GM23338 (cell line): ENCODE measurements around the gene SOX11. TPM values are rescaled to one million over a fixed set of nuclear protein-coding genes. Genes with fewer than 3 reads are reported as not detected.

Experiments
- ATAC-seq: fragments of 200-7000 bp; cut with Tn5 transposase; 3 replicates; pipeline ENCODE4 v1.9.1; 2020
- DNase-seq: peaks from one replicate; pipeline ENCODE4 v3.0.0-alpha.2; 2015; ENCODE audit warnings: low spot score
- H2AFZ ChIP-seq: fragments of 200-600 bp; sonication (generic); 2 replicates; pipeline ENCODE4 v1.8.0; 2016; ENCODE audit warnings: antibody characterized with exemption, mild to moderate bottlenecking, moderate library complexity
- H3F3A ChIP-seq: fragments of 200-600 bp; sonication (generic); replicated peaks from 2 replicates; pipeline ENCODE4 v1.8.0; 2017; ENCODE audit warnings: antibody characterized with exemption, mixed run types, low read depth
- H3K27ac ChIP-seq: fragments of 200-600 bp; sonication (generic); 2 replicates; pipeline ENCODE4 v1.6.1; 2016; ENCODE audit warnings: low read depth
- H3K27me3 ChIP-seq: fragments of 200-600 bp; sonication (generic); 2 replicates; pipeline ENCODE4 v1.8.0; 2016; ENCODE audit warnings: mild to moderate bottlenecking, mixed run types, moderate library complexity; ENCODE audit not compliant: insufficient read depth
- H3K36me3 ChIP-seq: fragments of 200-600 bp; sonication (generic); 2 replicates; pipeline ENCODE4 v1.8.0; 2016; ENCODE audit warnings: mild to moderate bottlenecking; ENCODE audit not compliant: insufficient read depth
- H3K4me1 ChIP-seq: fragments of 200-600 bp; sonication (generic); 2 replicates; pipeline ENCODE4 v1.8.0; 2016; ENCODE audit warnings: mild to moderate bottlenecking, moderate library complexity; ENCODE audit not compliant: insufficient read depth
- H3K4me2 ChIP-seq: fragments of 200-600 bp; sonication (generic); 2 replicates; pipeline ENCODE4 v1.7.1; 2017; ENCODE audit warnings: mixed run types
- H3K4me3 ChIP-seq: fragments of 200-600 bp; sonication (generic); 2 replicates; pipeline ENCODE4 v1.6.1; 2016; ENCODE audit warnings: mixed run types
- H3K79me2 ChIP-seq: fragments of 200-600 bp; sonication (generic); replicated peaks from 2 replicates; pipeline ENCODE4 v1.8.0; 2017; ENCODE audit warnings: mild to moderate bottlenecking; ENCODE audit not compliant: insufficient read depth
- H3K9me2 ChIP-seq: fragments of 200-600 bp; sonication (generic); 2 replicates; pipeline ENCODE4 v1.8.0; 2017; ENCODE audit not compliant: insufficient read depth
- H4K20me1 ChIP-seq: fragments of 200-600 bp; sonication (generic); replicated peaks from 2 replicates; pipeline ENCODE4 v1.8.0; 2017; ENCODE audit warnings: mild to moderate bottlenecking; ENCODE audit not compliant: insufficient read depth
- H3K27ac Mint-ChIP-seq: 2 replicates; pipeline ENCODE4 v1.8.0; 2020; ENCODE audit warnings: inconsistent platforms, mild to moderate bottlenecking, moderate library complexity, mixed read lengths
- H3K27me3 Mint-ChIP-seq: 3 replicates; pipeline ENCODE4 v1.8.0; 2022; ENCODE audit warnings: low read depth, mild to moderate bottlenecking, moderate library complexity, mixed read lengths, inconsistent platforms; ENCODE audit not compliant: insufficient read depth, poor library complexity
- H3K36me3 Mint-ChIP-seq: 3 replicates; pipeline ENCODE4 v1.8.0; 2021; ENCODE audit warnings: low read depth, mild to moderate bottlenecking, inconsistent platforms, moderate library complexity, mixed read lengths
- H3K4me1 Mint-ChIP-seq: 3 replicates; pipeline ENCODE4 v1.8.0; 2020; ENCODE audit warnings: mild to moderate bottlenecking, inconsistent platforms, mixed read lengths
- H3K4me3 Mint-ChIP-seq: 3 replicates; pipeline ENCODE4 v1.8.0; 2021; ENCODE audit warnings: moderate library complexity, mild to moderate bottlenecking, inconsistent platforms, mixed read lengths
- H3K9me3 Mint-ChIP-seq: 3 replicates; pipeline ENCODE4 v1.8.0; 2020; ENCODE audit warnings: moderate library complexity, mild to moderate bottlenecking, inconsistent platforms, mixed read lengths
- CREB1 ChIP-seq: fragments of 250-450 bp; sonication (Bioruptor Pico); IDR thresholded peaks from 2 replicates; pipeline ENCODE4 v1.5.0; 2020; ENCODE audit warnings: low read depth, mild to moderate bottlenecking, moderate library complexity
- CTCF ChIP-seq, 2 experiments: fragments of 200-600 bp in 1 of 2; sonication (generic) in 1 of 2; conservative IDR thresholded peaks; 2 replicates each; pipeline versions ENCODE4 v1.5.1 to v1.6.1; 2016 to 2017; ENCODE audit warnings: antibody characterized with exemption in 2 of 2, low read depth in 2 of 2, mild to moderate bottlenecking in 2 of 2, moderate library complexity in 1 of 2
- ETS1 ChIP-seq: IDR thresholded peaks from 2 replicates; pipeline ENCODE4 v1.6.1; 2016; ENCODE audit warnings: antibody characterized with exemption
- EZH2 ChIP-seq: fragments of 200-600 bp; sonication (generic); IDR thresholded peaks from one replicate; pipeline ENCODE4 v1.8.0; 2017; ENCODE audit warnings: antibody characterized with exemption, mild to moderate bottlenecking, low read depth; ENCODE audit not compliant: unreplicated experiment
- POLR2AphosphoS5 ChIP-seq: IDR thresholded peaks from 2 replicates; pipeline ENCODE4 v1.6.1; 2016; ENCODE audit warnings: antibody characterized with exemption, low read depth
- STAT1 ChIP-seq: IDR thresholded peaks from one replicate; pipeline ENCODE4 v1.6.1; 2016; ENCODE audit warnings: antibody characterized with exemption; ENCODE audit not compliant: unreplicated experiment
- ZNF462 ChIP-seq: fragments of 250-450 bp; sonication (Bioruptor Pico); IDR thresholded peaks from 2 replicates; pipeline ENCODE4 v1.5.0; 2020; ENCODE audit warnings: mild to moderate bottlenecking, moderate library complexity
- polyA plus RNA-seq: library from polyadenylated mRNA; unstranded; fragments of >200 nt; fragmentation: Nextera tagmentation; extraction: Ambion mirVana; gene quantifications from 2 replicates; pipeline ENCODE4 v1.2.1, GENCODE V29; 2016
- total RNA-seq: library from RNA; depleted of rRNA; stranded (reverse); fragments of >200 nt; shearing (Covaris generic); gene quantifications from 2 replicates; pipeline ENCODE4 v1.2.3, GENCODE V29; 2014

SOX11 gene
- total and polyA plus RNA-seq, 2 experiments from 2014 or later = 26.5 to 33.2 TPM

GRCh38 chr2:5690718-5691220 lies 1.4 kb upstream of the SOX11 start (continued):
- TF ChIP-seq STAT1 = no peak
- TF ChIP-seq ZNF462 (CRISPR knock-in tag) = no peak
- TF ChIP-seq CREB1 = no peak
- TF ChIP-seq EZH2 = no peak

GRCh38 chr2:5691221-5691984 lies 781 bp upstream of the SOX11 start:
- DNase-seq = peak; percentile 80
- H2AFZ ChIP-seq = peak overlapping the region; percentile 95
- peaks cover 23% of the 10 kb centered on the region for H3K27me3 Mint-ChIP-seq
- peak overlapping the region; percentile 98 for H3K4me2 ChIP-seq
- ATAC-seq = peak; percentile 46
- H3K4me3 Mint-ChIP-seq = peak overlapping the region; percentile 96
- H3K9me3 Mint-ChIP-seq = peaks cover 11% of the 10 kb centered on the region
- H4K20me1 ChIP-seq = peaks cover 21% of the 10 kb centered on the region
- peaks cover 18% of the 10 kb centered on the region for H3K36me3 Mint-ChIP-seq
- peaks cover 5% of the 10 kb centered on the region; the same call in 1 of the 2 replicates for H3K9me2 ChIP-seq
- H3K79me2 ChIP-seq = peaks cover 35% of the 10 kb centered on the region
- H3K4me3 ChIP-seq = peak overlapping the region; percentile 97
- peaks cover 45% of the 10 kb centered on the region for H3K27me3 ChIP-seq
- H3K36me3 ChIP-seq = no peaks in the 10 kb centered on the region
- 0 out of 2 replicates have a peak, but pooled peaks cover 4% of the 10 kb centered on the region for H3F3A ChIP-seq
- H3K27ac Mint-ChIP-seq = peak overlapping the region; percentile 90
- H3K4me1 ChIP-seq = peaks cover 13% of the 10 kb centered on the region
- H3K27ac ChIP-seq = peak overlapping the region; percentile 95
- peaks cover 13% of the 10 kb centered on the region for H3K4me1 Mint-ChIP-seq
- no peak for TF ChIP-seq ETS1
- TF ChIP-seq CTCF (conservative IDR thresholded peaks at IDR 0.05; ENCODE audit: low read depth in 2 of 2) = peak in 1 of 2 experiments; percentile 50; a peak in 3 of 4 replicates
- peak; percentile 83 for TF ChIP-seq POLR2AphosphoS5
